Measurements from ENCODE around the gene HTR2B. TPM values are rescaled to one million over a fixed set of nuclear protein-coding genes. Genes with fewer than 3 reads are reported as not detected.

The HTR2B gene
- 0.59 and 2.6 TPM in 2 replicates for total RNA-seq

DNA sequence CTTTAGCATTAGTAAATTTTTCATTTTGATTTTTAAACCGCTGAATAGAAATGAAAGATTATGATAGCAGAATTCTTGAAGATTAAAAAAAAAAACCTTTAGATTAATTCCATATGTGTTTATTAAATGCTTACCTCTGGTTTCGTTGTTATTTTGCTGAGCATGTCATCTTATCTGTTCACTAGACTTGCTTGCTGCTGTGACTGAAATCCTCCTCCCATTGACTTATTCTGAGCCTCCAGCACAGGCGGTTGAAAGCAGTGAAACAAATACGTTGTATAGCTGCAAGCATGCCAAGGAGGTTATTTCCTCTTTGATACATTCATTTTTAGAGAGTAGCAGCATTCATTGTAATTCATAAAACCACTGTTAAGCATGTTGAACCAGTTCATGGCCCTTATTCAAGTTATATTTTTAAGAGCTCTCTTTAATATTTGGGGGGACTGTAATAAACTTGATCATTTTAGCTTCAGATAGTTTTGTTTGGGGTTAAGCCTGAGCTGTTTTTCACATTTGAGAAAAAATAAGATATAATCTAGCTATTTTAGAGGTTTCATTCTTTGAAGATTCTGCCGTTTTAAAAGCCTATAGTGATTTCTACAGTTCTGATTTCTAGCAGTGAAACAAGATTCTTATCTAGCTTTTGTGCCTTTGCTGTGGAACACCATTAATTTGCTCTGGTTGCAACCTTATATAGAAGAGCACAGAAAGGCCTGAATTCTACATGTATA is at the start of gene HTR2B:
HTR2B (minus strand) TSS at position 205 of the 731 bp plus-strand sequence. CDS start 1,278 bp downstream, outside the sequence.

Small RNA genes lying within 50 kb of the gene (small RNA-seq; reads per million reads assigned to genes)
- not detected for gene RNU1-93P

Other genes with a start within 250 kb of the HTR2B start
- gene GPR55, start 199.8 kb downstream of the HTR2B start, total RNA-seq = under 0.01 TPM in 1 of 2 replicates, not detected in the other
- gene SPATA3, start 128.9 kb downstream of the HTR2B start, total RNA-seq = not detected in 2 replicates
- 0.20 and 0.37 TPM in 2 replicates for gene C2orf72, start 87.5 kb downstream of the HTR2B start, total RNA-seq
- 99.9 and 127 TPM in 2 replicates for gene PSMD1, start 68.2 kb downstream of the HTR2B start, total RNA-seq
- gene ARMC9, start 73.6 kb upstream of the HTR2B start, total RNA-seq = 25.4 and 45.9 TPM in 2 replicates